ENCODE measurements around the gene ZCCHC14. TPM values are rescaled to one million over a fixed set of nuclear protein-coding genes. Genes with fewer than 3 reads are reported as not detected.

Gene ZCCHC14
- total RNA-seq, 1 experiment from 2014 or later = 30.3 TPM

- intact Hi-C loops (cut with micrococcal nuclease; ENCODE audit: unreplicated experiment) = loop anchor here (5.0 to 10.0 kb wide), 2 partner anchors 129 to 222 kb away; no protein-coding TSS in a partner anchor
- no peaks in the 10 kb centered on the region for H3K9me3 ChIP-seq (ENCODE audit: low read depth, low read length, poor library complexity, severe bottlenecking)
- no peak for DNase-seq (ENCODE audit: low spot score)
- CTCF ChIA-PET = no interaction called here
- H3K4me3 ChIP-seq (ENCODE audit: low read depth, low read length, poor library complexity, severe bottlenecking) = no peak overlapping the region
- BruUV-seq (replicated peaks) = no TSS peak
- H3K4me1 ChIP-seq (ENCODE audit: insufficient read depth, low read length, poor library complexity, severe bottlenecking) = no peaks in the 10 kb centered on the region
- TF ChIP-seq CTCF (conservative IDR thresholded peaks at IDR 0.05; ENCODE audit: low read depth, low read length) (no peak), EZH2 (IDR thresholded peaks at IDR 0.05; ENCODE audit: borderline replicate concordance, low read depth, low read length, poor library complexity, severe bottlenecking) (no peak)
- peaks cover 46% of the 10 kb centered on the region for H3K36me3 ChIP-seq (ENCODE audit: insufficient read depth, low read length, poor library complexity, severe bottlenecking)
- H3K27ac ChIP-seq (ENCODE audit: low read depth, low read length, poor library complexity, severe bottlenecking) = no peak overlapping the region
- POLR2A ChIA-PET (ENCODE audit: low non-redundant PET) = no interaction called here
- H3K27me3 ChIP-seq (replicated peaks; ENCODE audit: insufficient read depth, low read depth, low read length, poor library complexity) = no peaks in the 10 kb centered on the region
Observed at GRCh38 chr16:87415441-87415840, 77.4 kb downstream of the ZCCHC14 start.

- H3K9me3 ChIP-seq (ENCODE audit: low read depth, low read length, poor library complexity, severe bottlenecking) = no peaks in the 10 kb centered on the region
- no TSS peak for BruUV-seq (replicated peaks)
- DNase-seq (ENCODE audit: low spot score) = no peak
- ChIA-PET CTCF (no interaction called here), POLR2A (ENCODE audit: low non-redundant PET) (no interaction called here)
- intact Hi-C loops (cut with micrococcal nuclease; ENCODE audit: unreplicated experiment) = loop anchor here (10.0 kb wide), 1 partner anchor 131 kb away; no protein-coding TSS in a partner anchor
- H3K36me3 ChIP-seq (ENCODE audit: insufficient read depth, low read length, poor library complexity, severe bottlenecking) = peaks cover 49% of the 10 kb centered on the region
- no peaks in the 10 kb centered on the region for H3K4me1 ChIP-seq (ENCODE audit: insufficient read depth, low read length, poor library complexity, severe bottlenecking)
- TF ChIP-seq EZH2 (IDR thresholded peaks at IDR 0.05; ENCODE audit: borderline replicate concordance, low read depth, low read length, poor library complexity, severe bottlenecking) (no peak), CTCF (conservative IDR thresholded peaks at IDR 0.05; ENCODE audit: low read depth, low read length) (no peak)
- no peaks in the 10 kb centered on the region for H3K27me3 ChIP-seq (replicated peaks; ENCODE audit: insufficient read depth, low read depth, low read length, poor library complexity)
- no peak overlapping the region for H3K27ac ChIP-seq (ENCODE audit: low read depth, low read length, poor library complexity, severe bottlenecking)
- no peak overlapping the region for H3K4me3 ChIP-seq (ENCODE audit: low read depth, low read length, poor library complexity, severe bottlenecking)
Observed at GRCh38 chr16:87414251-87414680, 78.6 kb downstream of the ZCCHC14 start.

- no peak for DNase-seq (ENCODE audit: low spot score)
- no TSS peak for BruUV-seq (replicated peaks)
- Histone ChIP-seq H3K4me3 (ENCODE audit: low read depth, low read length, poor library complexity, severe bottlenecking) (no peak overlapping the region), H3K27ac (ENCODE audit: low read depth, low read length, poor library complexity, severe bottlenecking) (no peak overlapping the region), H3K36me3 (ENCODE audit: insufficient read depth, low read length, poor library complexity, severe bottlenecking) (peaks cover 53% of the 10 kb centered on the region), H3K27me3 (replicated peaks; ENCODE audit: insufficient read depth, low read depth, low read length, poor library complexity) (no peaks in the 10 kb centered on the region), H3K4me1 (ENCODE audit: insufficient read depth, low read length, poor library complexity, severe bottlenecking) (no peaks in the 10 kb centered on the region), H3K9me3 (ENCODE audit: low read depth, low read length, poor library complexity, severe bottlenecking) (no peaks in the 10 kb centered on the region)
- TF ChIP-seq CTCF (conservative IDR thresholded peaks at IDR 0.05; ENCODE audit: low read depth, low read length) = no peak
- no peak for TF ChIP-seq EZH2 (IDR thresholded peaks at IDR 0.05; ENCODE audit: borderline replicate concordance, low read depth, low read length, poor library complexity, severe bottlenecking)
- intact Hi-C loops (cut with micrococcal nuclease; ENCODE audit: unreplicated experiment) = loop anchor here (10.0 kb wide), 1 partner anchor 132 kb away; no protein-coding TSS in a partner anchor
- ChIA-PET CTCF (no interaction called here), POLR2A (ENCODE audit: low non-redundant PET) (no interaction called here)
Observed at GRCh38 chr16:87412996-87413421, 79.8 kb downstream of the ZCCHC14 start.
